Prostate gland (tissue), 2 donors: Measurements from ENCODE around the gene RPL27A.

Experiments used
- CTCF ChIP-seq, 4 experiments: fragments of 200-600 bp in 2 of 4; fragments of 450-650 bp in 2 of 4; sonication (generic) in 2 of 4; IDR thresholded peaks; 1 replicate in 3 of 4; 2 replicates in 1 of 4; pipeline ENCODE4 v1.5.1; 2016 to 2019; ENCODE audit warnings: antibody characterized with exemption in 4 of 4, mild to moderate bottlenecking in 2 of 4, moderate library complexity in 2 of 4
- POLR2A ChIP-seq: fragments of 450-650 bp; IDR thresholded peaks from one replicate; pipeline ENCODE4 v1.6.1; 2016; ENCODE audit warnings: antibody characterized with exemption, mild to moderate bottlenecking

DNA sequence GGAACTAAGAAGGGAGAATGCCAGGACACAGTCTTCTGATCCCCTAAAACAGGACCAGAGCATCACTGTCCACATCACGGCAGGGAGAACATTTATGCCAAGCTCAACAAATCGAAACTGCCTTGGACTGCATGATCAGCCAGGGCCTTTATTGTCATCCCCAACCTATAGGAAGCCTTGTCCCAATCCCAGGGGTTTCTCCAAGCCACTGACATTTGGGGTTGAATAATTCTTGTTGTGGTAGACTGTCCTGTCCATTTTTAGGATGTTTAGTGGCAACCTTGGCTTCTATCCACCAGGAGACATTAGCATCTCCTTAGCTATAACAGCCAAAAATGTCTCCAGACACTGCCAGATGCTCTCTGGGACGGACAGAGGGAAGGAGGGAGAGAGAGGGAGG lies 37.1 kb downstream of the RPL27A start:
- TF ChIP-seq CTCF (IDR thresholded peaks at IDR 0.05) (no peak), POLR2A (no peak)
